Activated naive CD4-positive, alpha-beta T cell (primary cell): ENCODE results near the gene STN1.

Source experiments
- DNase-seq, 4 experiments: peaks; one replicate each; lab custom pipeline; 2025; lab: John Stamatoyannopoulos, UW

STN1 gene

GRCh38 chr10:103843854-103844570 is 74.0 kb downstream of the STN1 start:
- DNase-seq, result no peak

- no peak for DNase-seq
Measured at GRCh38 chr10:103843045-103843444, 74.9 kb downstream of the STN1 start.

- DNase-seq, result no peak
Measured at GRCh38 chr10:103842605-103843004, 75.4 kb downstream of the STN1 start.

GRCh38 chr10:103841519-103841918 is 76.5 kb downstream of the STN1 start:
- no peak for DNase-seq

GRCh38 chr10:103840740-103841070 is 77.3 kb downstream of the STN1 start:
- no peak for DNase-seq

GRCh38 chr10:103839872-103840739 is 77.9 kb downstream of the STN1 start:
- DNase-seq, result no peak

- DNase-seq, result no peak
Measured at GRCh38 chr10:103839519-103839871, 78.5 kb downstream of the STN1 start.

- DNase-seq, result no peak
Measured at GRCh38 chr10:103838862-103839518, 79.0 kb downstream of the STN1 start.

- no peak for DNase-seq
Measured at GRCh38 chr10:103838070-103838395, 80.0 kb downstream of the STN1 start.

- no peak for DNase-seq
Measured at GRCh38 chr10:103837370-103838069, 80.5 kb downstream of the STN1 start.

- no peak for DNase-seq
Measured at GRCh38 chr10:103836861-103837260, 81.1 kb downstream of the STN1 start.

- DNase-seq, result no peak
Measured at GRCh38 chr10:103836273-103836672, 81.7 kb downstream of the STN1 start.

GRCh38 chr10:103835096-103836050 is 82.6 kb downstream of the STN1 start:
- DNase-seq, result no peak

- DNase-seq, result no peak
Measured at GRCh38 chr10:103834436-103835095, 83.4 kb downstream of the STN1 start.

- no peak for DNase-seq
Measured at GRCh38 chr10:103833731-103834365, 84.1 kb downstream of the STN1 start.

- no peak for DNase-seq
Measured at GRCh38 chr10:103832806-103833205, 85.2 kb downstream of the STN1 start.
